GM18511 (cell line): ENCODE results near the gene TRPM3.

ENCODE experiments used
- ATAC-seq: cut with Tn5 transposase; IDR thresholded peaks from one replicate; pipeline ENCODE4 v1.9.1; 2021; ENCODE audit warnings: mild to moderate bottlenecking, moderate library complexity; ENCODE audit not compliant: unreplicated experiment

TRPM3 gene

DNA sequence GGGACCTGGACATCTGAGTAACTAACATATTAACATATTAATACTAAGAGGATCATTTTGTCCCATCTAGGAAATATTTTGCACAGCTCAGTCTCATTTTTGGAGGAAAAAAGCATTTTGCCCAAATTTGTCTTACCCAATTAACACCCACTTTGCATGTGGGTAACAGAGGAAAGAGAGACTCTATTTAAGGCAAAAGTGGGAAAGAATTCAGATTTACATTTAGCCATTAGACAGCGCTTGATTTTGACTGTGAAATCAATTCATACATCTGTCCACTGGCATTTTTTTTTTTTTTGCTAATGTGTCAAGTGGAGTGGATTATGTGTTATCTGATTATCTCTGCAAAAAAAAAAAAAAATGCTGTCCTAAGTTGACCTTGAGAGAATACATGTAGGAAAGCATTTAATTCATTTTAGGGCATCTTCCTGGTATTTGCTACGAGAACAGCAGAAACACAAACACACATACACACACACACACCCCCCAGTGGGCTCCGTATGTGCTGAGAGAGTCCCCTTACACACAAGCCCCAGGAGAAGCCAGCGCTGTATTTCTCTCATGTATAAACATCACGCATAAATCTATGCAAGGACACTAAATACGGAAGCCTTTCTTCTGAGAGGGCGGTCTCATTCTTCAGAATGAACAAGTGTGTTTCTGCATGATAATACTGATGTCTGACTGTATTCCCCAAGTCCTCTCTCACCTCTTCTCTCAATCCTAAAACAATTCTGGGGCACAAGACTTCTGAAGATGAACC, 505.0 kb downstream of the TRPM3 start:
- ATAC-seq = no peak

DNA sequence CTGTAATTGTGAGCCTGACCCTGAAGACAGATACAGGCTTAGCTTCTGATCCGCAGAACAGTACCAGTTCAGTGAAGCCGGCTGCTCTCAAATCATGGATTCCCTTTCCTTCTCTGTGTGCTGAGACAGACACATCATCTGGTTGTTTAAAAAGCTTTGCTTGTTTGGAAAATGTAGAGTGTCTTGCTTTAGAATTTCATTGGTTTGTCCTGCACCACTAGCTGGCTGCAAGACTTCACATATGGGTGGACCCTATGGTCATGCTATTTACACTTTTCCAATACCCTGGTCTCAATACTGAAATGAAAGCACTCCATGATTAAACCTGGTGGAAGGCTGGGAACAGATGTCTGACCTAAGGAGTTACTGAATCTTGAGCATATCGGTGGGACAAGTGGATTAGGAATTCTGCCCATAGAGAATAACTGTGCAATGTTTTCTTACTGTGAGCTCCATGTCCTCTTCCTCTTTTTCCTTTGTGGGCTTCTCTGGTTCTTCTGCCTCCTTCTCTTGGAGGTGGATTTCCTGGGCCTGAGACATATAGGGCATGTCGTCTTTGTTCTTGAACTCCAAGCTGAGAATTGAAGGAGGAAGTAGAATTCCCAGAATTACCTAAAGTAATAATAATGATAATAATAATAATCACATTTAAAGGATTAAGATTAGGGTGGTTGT, 505.8 kb downstream of the TRPM3 start:
- no peak for ATAC-seq

DNA sequence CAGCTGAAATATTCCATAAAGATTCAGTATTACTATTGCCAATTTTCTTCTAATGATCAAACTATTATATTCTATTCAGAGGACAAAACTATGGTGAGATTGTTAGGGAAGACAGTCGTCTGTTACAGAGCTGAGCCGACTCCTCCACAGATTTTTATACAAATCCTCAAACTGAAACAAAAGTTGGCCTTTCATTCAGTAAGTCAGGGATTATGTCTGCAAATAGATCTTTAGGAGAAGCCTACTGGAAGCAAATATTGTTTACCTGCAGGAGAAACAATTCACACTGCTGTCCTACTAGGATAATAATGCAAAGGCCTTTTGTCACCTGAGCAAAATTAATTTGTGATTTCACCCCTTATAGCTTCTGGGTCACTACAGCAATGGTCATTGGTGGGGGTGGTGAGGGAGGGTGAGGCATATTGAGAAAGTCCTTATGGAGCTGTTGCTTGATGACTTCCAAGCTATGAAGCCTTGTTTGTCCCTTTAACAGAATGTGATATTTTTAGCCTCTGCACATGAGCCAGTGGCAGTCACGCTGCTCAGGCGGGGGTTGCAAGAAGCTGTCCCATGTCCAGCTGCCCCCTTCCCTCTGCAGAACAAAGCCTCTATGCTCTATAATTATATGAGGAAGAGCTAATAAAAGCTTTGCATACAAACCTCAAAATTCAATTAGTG, 506.5 kb downstream of the TRPM3 start:
- no peak for ATAC-seq

DNA sequence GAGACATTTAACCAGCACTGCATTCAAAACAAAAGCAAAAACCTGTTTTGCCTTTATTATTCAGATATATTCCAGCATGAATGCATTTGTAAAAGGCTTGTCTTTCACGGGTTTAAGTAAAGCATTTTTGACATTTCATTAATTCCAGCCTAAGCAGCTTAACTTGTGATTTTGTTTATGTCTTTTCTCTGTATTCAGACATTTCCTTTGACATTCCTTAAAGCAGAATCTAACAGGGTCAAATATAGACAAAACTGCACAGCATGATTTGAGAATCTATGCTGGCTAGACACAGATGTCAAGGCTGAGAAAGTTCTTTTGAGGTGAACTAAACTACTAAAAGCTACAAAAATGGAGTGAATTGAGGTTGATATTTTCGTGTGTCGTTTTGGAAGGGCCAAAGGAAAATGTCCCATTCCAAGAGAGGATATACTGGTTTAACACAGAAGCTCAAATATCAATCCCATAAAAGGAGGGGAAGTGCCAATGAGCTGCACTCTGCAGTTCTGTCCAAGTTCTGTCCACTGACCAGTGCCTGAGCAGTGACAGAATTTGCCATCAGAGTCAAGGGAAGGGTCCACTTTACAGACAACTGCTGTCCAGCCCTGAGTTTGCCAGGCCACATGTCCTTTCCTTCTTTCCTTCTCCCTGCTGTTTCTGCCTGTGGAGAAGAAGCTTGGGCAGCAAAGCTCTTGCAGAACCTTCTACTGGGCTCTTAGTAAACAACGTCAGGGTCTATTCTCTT, 508.2 kb downstream of the TRPM3 start:
- no peak for ATAC-seq

DNA sequence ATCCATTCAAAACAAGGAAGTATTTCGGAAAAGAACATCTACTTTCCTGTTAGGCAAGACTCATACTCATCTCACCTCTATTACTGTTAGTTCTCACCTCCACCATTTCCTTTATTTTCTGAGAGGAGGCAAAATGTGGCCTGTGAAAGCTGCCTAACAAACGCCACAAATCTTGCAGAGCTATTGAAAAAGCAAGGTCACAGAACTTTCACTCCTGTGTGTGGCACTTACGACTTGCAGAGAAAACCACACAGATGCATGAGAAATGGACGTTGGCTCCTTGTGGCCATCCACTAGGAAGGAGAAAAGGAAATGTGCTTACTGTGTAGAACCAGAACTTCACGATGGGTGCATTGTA, 511.2 kb downstream of the TRPM3 start:
- no peak for ATAC-seq

DNA sequence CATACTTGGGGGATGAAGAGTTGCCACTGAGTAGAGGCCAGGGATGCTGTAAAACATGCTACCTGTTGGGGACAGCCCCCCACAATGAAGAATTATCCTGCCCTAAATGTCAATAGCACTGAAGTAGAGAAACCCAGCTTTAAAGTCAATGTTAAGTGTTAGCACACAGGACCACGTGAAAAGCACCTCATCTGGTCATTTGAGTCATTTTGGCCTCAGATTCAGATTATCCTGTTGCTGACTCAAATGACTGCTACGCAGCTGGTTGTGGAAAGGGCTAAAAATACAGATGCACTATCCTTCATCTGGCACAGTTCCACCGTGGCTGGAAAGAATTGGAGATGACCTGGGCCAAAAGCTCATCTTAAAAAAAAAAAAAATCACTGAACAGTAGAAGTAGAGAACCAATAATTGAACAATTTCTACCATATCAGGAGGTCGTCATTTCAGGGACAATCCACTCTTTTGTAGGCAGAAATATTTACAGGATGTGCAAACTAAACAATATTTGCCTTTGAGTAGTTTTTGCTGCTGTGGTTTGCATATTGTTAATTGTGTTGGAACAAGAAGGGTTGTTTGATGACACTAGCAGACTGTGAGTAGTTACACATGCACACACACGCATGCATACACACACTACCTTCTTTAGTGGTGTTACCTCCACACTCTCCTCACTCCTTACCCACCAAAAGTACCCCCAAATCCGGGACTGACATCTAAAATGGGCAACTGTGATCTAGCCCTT, 511.7 kb downstream of the TRPM3 start:
- no peak for ATAC-seq

DNA sequence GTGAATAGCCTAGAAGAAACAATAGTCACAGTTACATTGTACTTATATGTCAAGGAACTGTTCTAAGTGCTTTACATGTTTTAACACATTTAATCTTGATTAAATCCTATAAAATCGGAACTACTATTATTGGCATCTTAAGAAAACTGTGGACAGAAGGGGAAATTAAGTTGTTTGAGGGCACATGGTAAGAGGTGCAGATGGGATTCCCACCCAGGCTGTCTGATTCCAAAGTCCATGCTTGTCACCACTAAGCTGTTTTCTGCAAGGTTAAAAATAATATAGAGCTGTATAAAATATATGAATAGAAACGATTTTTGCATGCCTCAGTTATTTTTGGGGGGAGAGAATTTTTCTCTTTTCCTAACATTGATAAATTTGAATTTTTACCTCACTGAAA, 512.4 kb downstream of the TRPM3 start:
- no peak for ATAC-seq

DNA sequence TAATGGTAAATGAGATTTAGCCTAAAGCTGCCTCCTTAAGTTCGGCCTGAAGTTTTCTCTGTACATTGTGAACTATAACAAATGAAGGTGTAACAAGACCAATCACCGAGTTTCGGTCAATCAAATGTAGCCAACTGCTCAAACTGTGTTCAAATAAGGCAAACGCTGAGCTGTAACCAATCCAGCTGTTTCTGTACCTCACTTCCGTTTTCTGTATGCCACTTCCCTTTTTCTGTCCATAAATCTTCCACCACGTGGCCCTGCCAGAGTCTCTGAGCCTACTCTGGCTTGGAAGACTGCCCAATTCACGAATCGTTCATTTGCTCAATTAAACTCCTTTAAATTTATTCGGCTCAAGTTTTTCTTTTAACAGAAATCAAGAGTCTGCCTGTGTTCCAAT, 513.5 kb downstream of the TRPM3 start:
- ATAC-seq = no peak

DNA sequence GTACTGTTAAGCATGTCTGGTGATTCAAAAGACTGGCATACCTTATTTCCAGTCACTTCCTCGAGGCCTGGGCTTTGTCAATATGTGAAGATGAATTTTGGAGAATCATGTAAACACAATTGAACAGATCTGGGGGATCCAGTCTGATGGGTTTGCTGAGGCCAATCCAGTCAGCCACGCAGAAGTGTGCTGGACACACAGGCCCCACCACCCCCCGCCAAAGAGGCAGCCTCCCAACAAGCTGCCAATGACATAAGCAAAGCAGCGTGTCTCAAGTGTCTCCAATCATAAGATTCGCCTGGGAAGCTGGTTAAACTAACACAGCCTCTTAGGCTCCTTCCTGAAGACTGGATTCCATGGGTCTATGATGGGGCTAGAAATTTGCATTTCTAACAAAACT, 514.1 kb downstream of the TRPM3 start:
- ATAC-seq = no peak

DNA sequence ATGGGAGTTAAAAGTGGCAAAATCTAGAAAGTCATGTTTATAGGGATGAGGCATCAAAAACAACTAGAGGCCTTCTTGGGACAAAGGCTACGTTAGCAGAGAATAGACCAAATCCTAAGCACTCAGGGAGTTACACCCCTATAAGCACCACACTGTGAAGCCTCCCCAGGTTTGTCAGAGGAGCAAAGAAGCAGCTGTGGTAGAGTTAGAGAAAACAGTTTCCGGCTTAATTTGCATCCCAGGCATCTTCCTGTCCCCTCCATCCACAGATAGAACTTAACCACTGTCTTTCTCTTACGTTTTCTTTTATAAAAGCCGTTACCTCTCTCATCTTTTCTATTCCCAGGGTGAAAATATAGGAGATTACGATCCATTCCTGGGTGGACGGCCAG, 518.4 kb downstream of the TRPM3 start:
- ATAC-seq = peak; percentile 39

DNA sequence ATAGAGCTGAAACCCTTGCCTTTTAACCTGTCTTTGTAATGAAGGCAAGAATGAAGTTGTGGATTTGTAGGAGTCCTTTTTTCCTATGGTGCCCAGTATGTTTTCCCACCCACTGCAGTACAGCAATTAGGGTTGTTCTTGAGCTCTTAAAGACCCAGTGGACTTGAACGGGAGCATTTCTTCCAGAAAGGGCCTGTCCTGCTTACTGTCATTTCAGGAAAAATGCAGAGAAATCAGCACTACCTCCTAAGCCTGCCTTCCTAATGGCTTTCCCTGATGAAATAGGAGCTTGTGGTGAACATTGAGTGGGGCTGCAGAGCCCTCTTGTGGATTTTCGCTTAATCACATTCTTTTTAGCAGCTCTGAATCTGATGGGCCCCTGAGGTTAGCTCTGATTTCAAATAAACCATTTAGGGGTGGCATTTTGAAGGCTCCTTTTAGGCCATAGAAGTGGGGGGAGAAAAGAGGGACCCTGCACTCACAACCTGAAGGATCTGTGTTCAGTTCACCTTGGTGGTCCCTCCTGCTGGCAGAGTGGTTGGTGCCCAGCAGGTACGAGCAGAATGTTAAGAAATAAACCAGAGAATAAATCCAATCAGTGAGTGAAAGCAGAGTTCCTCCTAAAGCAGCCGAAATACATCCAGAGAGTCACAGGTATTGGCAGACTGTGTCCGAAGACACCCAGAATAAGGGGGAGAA, 519.0 kb downstream of the TRPM3 start:
- peak; percentile 88 for ATAC-seq

DNA sequence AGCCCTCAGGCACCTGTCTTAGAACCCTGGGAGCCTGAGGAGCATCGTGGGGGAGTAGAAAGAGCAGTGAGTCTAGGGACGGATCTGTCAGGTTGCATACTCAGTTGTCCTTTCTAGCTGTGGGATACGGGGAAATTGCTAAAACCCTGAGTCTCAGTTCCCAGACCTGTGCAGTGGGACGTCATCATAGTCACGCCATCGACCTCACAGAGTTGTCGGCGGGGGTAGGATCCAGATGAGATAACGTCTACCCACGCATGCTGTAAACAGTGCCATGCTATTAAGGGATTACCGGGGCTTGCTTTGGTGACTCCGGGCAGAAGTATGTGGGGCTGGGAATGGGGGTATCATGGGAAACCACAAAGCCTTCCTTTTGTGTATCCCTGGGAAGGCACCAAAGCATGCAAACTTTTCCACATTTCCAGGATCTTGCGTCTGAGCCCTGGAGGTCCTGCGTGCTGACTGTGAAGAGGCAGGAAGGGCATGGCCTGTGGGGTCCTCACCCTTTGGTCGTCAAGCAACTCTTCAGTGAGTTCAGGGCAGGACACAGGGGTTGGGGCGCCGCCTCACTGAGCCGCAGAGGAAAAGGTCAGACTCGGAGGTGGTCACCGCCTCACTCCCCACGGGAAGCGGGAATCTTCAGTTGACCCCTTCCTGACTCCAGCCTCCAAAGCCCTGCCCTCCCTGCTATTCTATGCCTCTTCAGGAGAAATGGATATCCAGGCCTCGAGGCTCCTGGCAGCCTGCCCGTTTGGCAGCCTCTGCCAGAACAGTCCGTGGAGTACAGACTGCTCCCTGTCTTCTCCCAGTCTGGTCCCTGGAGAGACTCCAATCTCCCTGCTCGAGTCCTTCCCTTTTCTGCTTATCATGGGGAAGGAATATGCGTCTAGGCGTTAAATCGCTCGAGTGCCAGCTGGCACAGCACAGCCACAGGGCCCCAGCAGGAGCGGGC, 520.1 kb downstream of the TRPM3 start:
- ATAC-seq = no peak

DNA sequence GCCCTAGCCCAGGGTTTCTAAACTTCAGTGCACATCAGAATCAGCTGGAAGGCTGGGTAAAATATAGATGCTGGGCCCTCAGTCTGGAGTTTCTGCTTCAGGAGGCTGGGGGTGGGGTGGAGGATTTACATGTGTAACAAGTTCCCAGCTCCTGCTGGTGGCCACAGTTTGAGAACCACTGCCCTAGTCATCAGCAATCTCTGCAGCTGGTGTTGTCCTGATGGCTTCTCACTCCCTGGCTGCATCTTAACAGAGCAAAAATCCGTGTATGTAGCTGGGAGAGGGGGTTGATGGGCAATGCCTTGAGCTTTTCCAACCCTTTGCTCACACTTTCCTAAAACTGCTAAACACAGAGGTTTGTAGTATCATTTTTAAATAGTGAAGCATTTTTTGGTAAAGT, 520.9 kb downstream of the TRPM3 start:
- no peak for ATAC-seq

DNA sequence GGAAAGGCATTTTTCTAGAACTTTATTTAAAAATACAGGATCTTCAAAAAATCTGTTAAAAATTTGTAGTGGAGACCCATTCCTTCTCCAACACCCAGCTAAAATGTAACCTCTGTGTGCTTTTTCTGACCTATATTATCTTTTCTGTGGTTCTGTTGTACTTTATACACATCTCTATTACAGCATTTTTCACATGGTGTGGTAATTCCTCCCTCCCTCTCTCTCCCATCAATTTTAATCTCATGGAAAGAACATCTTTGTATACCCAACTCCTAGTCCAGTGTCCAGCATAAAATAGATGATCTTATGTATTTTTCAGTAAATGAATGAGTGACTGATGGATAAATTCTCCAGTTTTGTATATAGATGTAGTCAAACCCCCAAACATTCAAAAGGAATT, 523.5 kb downstream of the TRPM3 start:
- no peak for ATAC-seq

DNA sequence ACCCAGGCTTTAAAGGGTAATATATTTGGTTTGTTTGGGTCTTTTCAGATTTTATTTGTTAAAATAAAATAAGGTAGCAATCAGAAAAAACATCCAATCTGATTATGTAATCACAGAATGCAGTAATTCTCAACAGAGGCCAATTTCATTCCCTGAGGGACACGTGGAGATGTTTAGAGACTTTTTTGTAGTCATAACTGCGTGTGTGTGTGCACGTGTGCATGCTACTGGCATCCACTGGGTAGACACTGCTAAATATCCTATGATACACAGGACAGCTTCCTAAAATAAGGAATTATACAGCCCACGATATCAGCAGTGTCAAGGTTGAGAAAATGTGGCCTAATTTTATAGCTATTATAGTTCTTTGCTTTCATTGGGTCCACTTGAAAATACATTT, 526.2 kb downstream of the TRPM3 start:
- ATAC-seq = no peak

DNA sequence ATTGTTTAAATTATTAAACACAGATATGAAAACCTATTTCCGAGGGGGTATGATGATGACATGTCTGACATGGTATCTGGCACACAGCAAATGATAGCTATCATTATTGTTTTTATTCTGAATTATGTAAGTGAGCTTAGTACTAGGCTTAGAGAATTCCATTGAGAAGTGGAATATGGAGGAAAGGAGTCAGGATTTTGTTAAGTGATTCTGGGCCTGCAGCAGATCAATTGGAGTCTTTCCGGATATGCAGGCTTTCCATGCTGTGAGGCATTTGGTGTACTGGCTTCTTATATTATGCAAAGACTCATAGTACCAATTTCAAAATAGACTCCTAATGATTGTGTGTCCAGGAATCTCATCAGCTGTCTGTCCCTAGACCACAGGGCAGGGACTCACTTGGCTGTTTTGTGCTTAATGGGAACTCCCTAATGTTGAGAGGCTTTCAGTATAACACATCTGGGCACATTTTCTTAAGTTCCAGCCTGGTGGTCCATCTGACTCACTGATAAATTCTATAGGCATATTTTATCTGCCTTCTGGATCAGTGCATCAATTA, 527.0 kb downstream of the TRPM3 start:
- no peak for ATAC-seq

DNA sequence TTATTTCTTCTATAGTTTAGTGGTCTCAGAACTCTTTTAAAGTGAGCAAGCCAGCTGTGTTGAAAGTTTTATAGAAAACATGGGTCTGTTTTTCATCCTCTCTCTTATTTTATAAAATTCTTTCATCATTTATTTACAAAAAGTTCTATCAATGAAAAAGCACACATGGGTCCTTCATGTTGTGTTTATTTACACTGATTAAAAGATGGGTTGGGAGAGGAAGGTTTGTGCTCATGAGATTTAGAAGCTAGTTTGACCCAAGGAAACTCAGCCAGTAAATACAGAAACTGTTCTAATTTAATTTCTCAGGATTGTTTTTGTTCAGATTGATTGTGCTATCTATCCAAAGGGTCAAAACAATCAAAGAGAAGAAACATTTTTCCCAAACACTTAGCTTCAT, 528.2 kb downstream of the TRPM3 start:
- ATAC-seq = no peak

DNA sequence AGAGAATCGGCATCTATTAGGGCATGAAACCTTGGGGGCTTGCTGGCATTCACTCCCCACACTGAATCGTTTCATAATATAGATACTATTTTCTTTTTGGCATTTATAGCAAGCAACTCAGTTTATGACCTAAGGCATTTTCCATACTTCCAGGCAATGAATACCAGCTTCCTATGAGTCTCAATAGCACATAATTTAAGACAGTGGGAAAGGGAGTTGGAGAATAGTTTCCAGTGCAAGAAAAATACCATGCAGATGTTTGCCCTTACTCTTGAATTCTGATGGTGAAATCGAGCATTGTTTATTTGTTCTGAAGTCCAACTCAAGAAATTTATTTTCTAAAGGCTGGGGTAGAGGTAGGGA, 531.1 kb downstream of the TRPM3 start:
- ATAC-seq = no peak
